Neural progenitor cell (in vitro differentiated cells): ENCODE results near the gene SEC62.

ENCODE experiments used
- EZH2 ChIP-seq: fragments of 200-600 bp; sonication (generic); IDR thresholded peaks from 2 replicates; pipeline ENCODE4 v1.6.1; 2017; ENCODE audit warnings: antibody characterized with exemption, mild to moderate bottlenecking, moderate library complexity
- TF ChIP-seq, protein P1 (sequence below): fragments of 200-600 bp; sonication (generic); IDR thresholded peaks from 2 replicates; pipeline ENCODE4 v1.5.1; 2017; ENCODE audit warnings: antibody characterized with exemption, mild to moderate bottlenecking

DNA sequence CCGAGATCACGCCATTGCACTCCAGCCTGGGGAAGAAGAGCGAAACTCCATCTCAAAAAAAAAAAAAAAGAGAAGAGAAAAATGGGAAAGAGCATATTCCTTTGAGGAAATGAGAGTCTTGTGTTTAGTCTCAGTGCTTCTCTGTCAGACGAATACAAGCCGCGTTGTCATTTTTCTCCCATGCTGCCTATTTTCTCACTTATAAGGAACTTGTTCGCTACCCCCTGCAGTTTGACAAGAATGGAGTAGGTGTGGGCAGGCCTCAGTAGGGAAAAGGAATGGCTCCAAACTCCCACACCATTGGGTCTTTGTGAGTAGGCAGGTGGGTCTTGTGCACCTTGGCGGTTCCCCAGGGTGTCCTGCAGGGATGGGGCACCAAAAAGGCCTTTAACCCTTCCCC lies 77.7 kb downstream of the SEC62 start:
- TF ChIP-seq, protein P1, sequence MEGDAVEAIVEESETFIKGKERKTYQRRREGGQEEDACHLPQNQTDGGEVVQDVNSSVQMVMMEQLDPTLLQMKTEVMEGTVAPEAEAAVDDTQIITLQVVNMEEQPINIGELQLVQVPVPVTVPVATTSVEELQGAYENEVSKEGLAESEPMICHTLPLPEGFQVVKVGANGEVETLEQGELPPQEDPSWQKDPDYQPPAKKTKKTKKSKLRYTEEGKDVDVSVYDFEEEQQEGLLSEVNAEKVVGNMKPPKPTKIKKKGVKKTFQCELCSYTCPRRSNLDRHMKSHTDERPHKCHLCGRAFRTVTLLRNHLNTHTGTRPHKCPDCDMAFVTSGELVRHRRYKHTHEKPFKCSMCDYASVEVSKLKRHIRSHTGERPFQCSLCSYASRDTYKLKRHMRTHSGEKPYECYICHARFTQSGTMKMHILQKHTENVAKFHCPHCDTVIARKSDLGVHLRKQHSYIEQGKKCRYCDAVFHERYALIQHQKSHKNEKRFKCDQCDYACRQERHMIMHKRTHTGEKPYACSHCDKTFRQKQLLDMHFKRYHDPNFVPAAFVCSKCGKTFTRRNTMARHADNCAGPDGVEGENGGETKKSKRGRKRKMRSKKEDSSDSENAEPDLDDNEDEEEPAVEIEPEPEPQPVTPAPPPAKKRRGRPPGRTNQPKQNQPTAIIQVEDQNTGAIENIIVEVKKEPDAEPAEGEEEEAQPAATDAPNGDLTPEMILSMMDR: no peak
- TF ChIP-seq EZH2: no peak
